NCI-H2171 (cell line): ENCODE results near the gene ANKRD17.
A peak's percentile ranks its signal among the peaks of the same experiment; 100 is the strongest.

Experiments used
- DNase-seq: peaks from one replicate; lab custom pipeline; 2025; lab: John Stamatoyannopoulos, UW

ANKRD17 gene

GRCh38 chr4:73104695-73105094 is 153.9 kb downstream of the ANKRD17 start:
- DNase-seq, result no peak

- DNase-seq, result no peak
Observed at GRCh38 chr4:73103799-73104503, 154.6 kb downstream of the ANKRD17 start.

GRCh38 chr4:73099143-73099542 is 159.5 kb downstream of the ANKRD17 start:
- DNase-seq, result no peak

- DNase-seq, result no peak
Observed at GRCh38 chr4:73098713-73099112, 159.9 kb downstream of the ANKRD17 start.

- DNase-seq, result no peak
Observed at GRCh38 chr4:73098016-73098415, 160.6 kb downstream of the ANKRD17 start.

GRCh38 chr4:73092868-73093267 is 165.7 kb downstream of the ANKRD17 start:
- no peak for DNase-seq

GRCh38 chr4:73090738-73091137 is 167.9 kb downstream of the ANKRD17 start:
- DNase-seq, result no peak

GRCh38 chr4:73087871-73088270 is 170.7 kb downstream of the ANKRD17 start:
- no peak for DNase-seq

- DNase-seq, result no peak
Observed at GRCh38 chr4:73086095-73086868, 172.3 kb downstream of the ANKRD17 start.

- DNase-seq, result no peak
Observed at GRCh38 chr4:73080789-73081188, 177.8 kb downstream of the ANKRD17 start.

GRCh38 chr4:73075832-73076231 is 182.8 kb downstream of the ANKRD17 start:
- DNase-seq, result no peak

GRCh38 chr4:73070074-73070390 is 188.6 kb downstream of the ANKRD17 start:
- DNase-seq, result no peak

GRCh38 chr4:73069338-73070073 is 189.1 kb downstream of the ANKRD17 start, which contains the start of gene COX18:
COX18 (minus strand) TSS chr4:73069716; CDS start chr4:73069649, 67 bp downstream.
- peak; percentile 84 for DNase-seq

GRCh38 chr4:73068491-73069337 is 189.9 kb downstream of the ANKRD17 start:
- no peak for DNase-seq

GRCh38 chr4:73067971-73068394 is 190.6 kb downstream of the ANKRD17 start:
- DNase-seq, result no peak

- no peak for DNase-seq
Observed at GRCh38 chr4:73066928-73067327, 191.7 kb downstream of the ANKRD17 start.

- no peak for DNase-seq
Observed at GRCh38 chr4:73066445-73066844, 192.2 kb downstream of the ANKRD17 start.

GRCh38 chr4:73064536-73064935 is 194.1 kb downstream of the ANKRD17 start:
- no peak for DNase-seq

GRCh38 chr4:73055241-73055897 is 203.2 kb downstream of the ANKRD17 start:
- no peak for DNase-seq

- DNase-seq, result no peak
Observed at GRCh38 chr4:73053974-73054480, 204.6 kb downstream of the ANKRD17 start.

GRCh38 chr4:73053076-73053475 is 205.5 kb downstream of the ANKRD17 start:
- no peak for DNase-seq
